MCF 10A (cell line): Measurements from ENCODE around the gene CYP2E1. TPM values are rescaled to one million over a fixed set of nuclear protein-coding genes. Genes with fewer than 3 reads are reported as not detected.

Experiments
- BruUV-seq: library from RNA; stranded (reverse); fragments of 400-500 nt; replicated peaks from 2 replicates; lab custom pipeline; 2021; lab: Mats Ljungman, UMichigan
- CTCF ChIA-PET: fragments of 300-600 bp; sonication (Branson Sonifier 250); formaldehyde crosslinking; extraction: SDS; loops from one replicate; lab custom pipeline; 2021; ENCODE audit warnings: antibody characterized with exemption, inconsistent platforms; lab: Yijun Ruan, JAX
- POLR2A ChIA-PET: fragments of 300-600, 350-650 bp; sonication (Branson Sonifier 250); formaldehyde crosslinking; extraction: SDS; loops from one replicate; lab custom pipeline; 2020; ENCODE audit warnings: antibody characterized with exemption, inconsistent platforms; lab: Yijun Ruan, JAX
- DNase-seq: peaks from one replicate; pipeline ENCODE4 v3.0.0-alpha.2; 2018; ENCODE audit not compliant: unreplicated experiment
- H3K27ac Mint-ChIP-seq: one replicate; pipeline ENCODE4 v1.8.0; 2022; ENCODE audit warnings: mild to moderate bottlenecking, low read depth, mixed read lengths; ENCODE audit not compliant: unreplicated experiment
- H3K27me3 Mint-ChIP-seq: one replicate; pipeline ENCODE4 v1.8.0; 2022; ENCODE audit warnings: mixed read lengths; ENCODE audit not compliant: insufficient read depth, unreplicated experiment
- H3K36me3 Mint-ChIP-seq: one replicate; pipeline ENCODE4 v1.8.0; 2022; ENCODE audit warnings: mild to moderate bottlenecking, moderate library complexity, mixed read lengths; ENCODE audit not compliant: insufficient read depth, unreplicated experiment
- H3K4me1 Mint-ChIP-seq: one replicate; pipeline ENCODE4 v1.8.0; 2022; ENCODE audit warnings: mixed read lengths; ENCODE audit not compliant: insufficient read depth, unreplicated experiment
- H3K4me3 Mint-ChIP-seq: one replicate; pipeline ENCODE4 v1.8.0; 2022; ENCODE audit warnings: mild to moderate bottlenecking, moderate library complexity, mixed read lengths; ENCODE audit not compliant: unreplicated experiment
- H3K9me3 Mint-ChIP-seq: one replicate; pipeline ENCODE4 v1.8.0; 2022; ENCODE audit warnings: mixed read lengths; ENCODE audit not compliant: unreplicated experiment
- CTCF ChIP-seq: fragments of 200-600 bp; IDR thresholded peaks from one replicate; pipeline ENCODE4 v1.8.0; 2022; ENCODE audit warnings: antibody characterized with exemption, mild to moderate bottlenecking; ENCODE audit not compliant: unreplicated experiment
- intact Hi-C: fragments of 100-400 bp; cut with micrococcal nuclease; formaldehyde crosslinking; loops from 2 replicates; pipeline ENCODE4 v1.14.1; 2022
- total RNA-seq: library from RNA; stranded (reverse); gene quantifications from 2 replicates; pipeline ENCODE4 v1.2.3, GENCODE V29; 2022

CYP2E1 gene
- total RNA-seq, 1 experiment from 2014 or later = not detected

- no peaks in the 10 kb centered on the region for H3K4me1 Mint-ChIP-seq
- CTCF ChIA-PET = interaction anchor here (0.7 kb wide), 1 partner anchor 9 kb away, joined by 4 read pairs; no protein-coding TSS in a partner anchor
Measured at GRCh38 chr10:133520193-133520738, 6.9 kb upstream of the CYP2E1 start.

GRCh38 chr10:133523631-133524203 lies 3.4 kb upstream of the CYP2E1 start:
- Mint-ChIP-seq H3K27me3 (peaks cover 29% of the 10 kb centered on the region), H3K4me1 (no peaks in the 10 kb centered on the region), H3K4me3 (no peak overlapping the region), H3K36me3 (no peaks in the 10 kb centered on the region), H3K9me3 (peaks cover 8% of the 10 kb centered on the region), H3K27ac (no peak overlapping the region)
- no peak for TF ChIP-seq CTCF
- DNase-seq = peak; percentile 58
- ChIA-PET CTCF (no interaction called here), POLR2A (no interaction called here)
- BruUV-seq = no TSS peak
- intact Hi-C loops = loop anchor here (10.0 kb wide), 1 partner anchor 619 kb away; no protein-coding TSS in a partner anchor

More at GRCh38 chr10:133520193-133520738, 6.9 kb upstream of the CYP2E1 start:
- peak overlapping the region; percentile 14 for H3K4me3 Mint-ChIP-seq
- H3K36me3 Mint-ChIP-seq = no peaks in the 10 kb centered on the region
- peaks cover 43% of the 10 kb centered on the region for H3K27me3 Mint-ChIP-seq
- no peak overlapping the region for H3K27ac Mint-ChIP-seq
- intact Hi-C loops = loop anchor here (10.0 kb wide), 1 partner anchor 615 kb away; no protein-coding TSS in a partner anchor
- peak; percentile 58 for TF ChIP-seq CTCF
- no TSS peak for BruUV-seq
- peaks cover 16% of the 10 kb centered on the region for H3K9me3 Mint-ChIP-seq
- DNase-seq = peak; percentile 58
- POLR2A ChIA-PET = no interaction called here

GRCh38 chr10:133525444-133525843 lies 1.7 kb upstream of the CYP2E1 start:
- no TSS peak for BruUV-seq
- Mint-ChIP-seq H3K9me3 (peaks cover 8% of the 10 kb centered on the region), H3K36me3 (no peaks in the 10 kb centered on the region), H3K4me1 (no peaks in the 10 kb centered on the region), H3K27me3 (peaks cover 45% of the 10 kb centered on the region), H3K4me3 (no peak overlapping the region), H3K27ac (no peak overlapping the region)
- DNase-seq = no peak
- TF ChIP-seq CTCF = no peak
- POLR2A ChIA-PET = no interaction called here
- intact Hi-C loops = loop anchor here (10.0 kb wide), 1 partner anchor 621 kb away; no protein-coding TSS in a partner anchor
- CTCF ChIA-PET = no interaction called here

- Mint-ChIP-seq H3K4me3 (no peak overlapping the region), H3K4me1 (no peaks in the 10 kb centered on the region), H3K9me3 (peaks cover 8% of the 10 kb centered on the region), H3K27ac (no peak overlapping the region), H3K36me3 (no peaks in the 10 kb centered on the region), H3K27me3 (peaks cover 43% of the 10 kb centered on the region)
- CTCF ChIA-PET = no interaction called here
- intact Hi-C loops = loop anchor here (10.0 kb wide), 1 partner anchor 623 kb away; no protein-coding TSS in a partner anchor
- no TSS peak for BruUV-seq
- DNase-seq = no peak
- TF ChIP-seq CTCF = no peak
- POLR2A ChIA-PET = no interaction called here
Measured at GRCh38 chr10:133527771-133528271, 658 bp downstream of the CYP2E1 start.
